GM18909 (cell line): ENCODE measurements around the gene EGFR.

Experiments used
- ATAC-seq: cut with Tn5 transposase; IDR thresholded peaks from one replicate; pipeline ENCODE4 v1.9.1; 2021; ENCODE audit warnings: mild to moderate bottlenecking; ENCODE audit not compliant: unreplicated experiment, poor library complexity

Gene EGFR

DNA sequence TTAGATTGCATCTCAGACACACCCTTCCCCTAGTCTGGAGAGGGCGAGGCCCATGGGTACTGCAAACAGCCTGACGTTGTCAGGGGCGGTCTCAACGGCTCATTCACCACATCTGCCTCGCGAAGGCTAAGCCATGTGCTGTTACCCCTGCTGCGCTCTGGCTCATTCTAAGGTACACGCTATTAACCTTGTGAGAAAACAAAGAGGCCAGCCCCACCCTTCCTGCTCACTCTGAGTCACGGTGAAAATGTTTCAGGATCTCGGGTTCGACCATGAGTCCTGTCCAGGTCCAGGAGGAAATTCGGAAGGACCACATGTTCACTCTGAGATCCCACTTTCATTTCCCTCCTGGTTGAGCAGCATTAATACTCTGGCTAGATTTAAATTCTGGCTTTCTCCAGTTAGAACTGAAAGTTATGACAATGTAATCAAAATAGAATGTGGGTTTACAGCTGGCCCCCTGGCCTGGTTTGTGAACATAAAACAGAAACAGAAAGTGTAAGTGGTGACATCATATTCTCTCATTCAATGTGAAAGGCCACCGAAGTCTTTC lies 55.2 kb downstream of the EGFR start:
- ATAC-seq: peak; percentile 86

DNA sequence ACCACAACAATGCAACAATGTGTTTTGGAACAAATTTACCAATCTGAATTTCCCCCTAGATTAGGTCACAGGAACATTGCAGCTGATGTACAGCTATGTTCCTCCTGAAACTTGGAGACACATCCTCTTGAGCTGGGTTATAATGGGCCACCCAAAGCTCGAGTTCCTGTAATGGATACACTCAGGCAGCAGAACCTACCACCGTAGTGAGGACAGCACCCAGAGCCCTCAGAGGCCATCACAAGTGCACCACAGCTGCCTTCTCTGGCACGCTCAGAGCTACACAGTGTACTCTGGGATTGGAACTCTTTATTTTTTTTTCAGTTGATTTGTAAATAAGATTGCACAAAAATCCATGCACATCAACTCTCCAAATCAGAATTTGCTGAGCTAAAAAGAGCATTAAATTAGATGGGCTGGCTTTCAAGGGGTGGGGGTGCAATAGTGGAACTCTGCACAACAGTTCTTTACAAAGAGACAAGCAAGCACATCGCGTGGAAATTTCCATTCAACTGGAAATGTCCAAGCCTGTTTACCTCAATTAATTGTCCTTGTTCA lies 56.7 kb downstream of the EGFR start:
- ATAC-seq: no peak

DNA sequence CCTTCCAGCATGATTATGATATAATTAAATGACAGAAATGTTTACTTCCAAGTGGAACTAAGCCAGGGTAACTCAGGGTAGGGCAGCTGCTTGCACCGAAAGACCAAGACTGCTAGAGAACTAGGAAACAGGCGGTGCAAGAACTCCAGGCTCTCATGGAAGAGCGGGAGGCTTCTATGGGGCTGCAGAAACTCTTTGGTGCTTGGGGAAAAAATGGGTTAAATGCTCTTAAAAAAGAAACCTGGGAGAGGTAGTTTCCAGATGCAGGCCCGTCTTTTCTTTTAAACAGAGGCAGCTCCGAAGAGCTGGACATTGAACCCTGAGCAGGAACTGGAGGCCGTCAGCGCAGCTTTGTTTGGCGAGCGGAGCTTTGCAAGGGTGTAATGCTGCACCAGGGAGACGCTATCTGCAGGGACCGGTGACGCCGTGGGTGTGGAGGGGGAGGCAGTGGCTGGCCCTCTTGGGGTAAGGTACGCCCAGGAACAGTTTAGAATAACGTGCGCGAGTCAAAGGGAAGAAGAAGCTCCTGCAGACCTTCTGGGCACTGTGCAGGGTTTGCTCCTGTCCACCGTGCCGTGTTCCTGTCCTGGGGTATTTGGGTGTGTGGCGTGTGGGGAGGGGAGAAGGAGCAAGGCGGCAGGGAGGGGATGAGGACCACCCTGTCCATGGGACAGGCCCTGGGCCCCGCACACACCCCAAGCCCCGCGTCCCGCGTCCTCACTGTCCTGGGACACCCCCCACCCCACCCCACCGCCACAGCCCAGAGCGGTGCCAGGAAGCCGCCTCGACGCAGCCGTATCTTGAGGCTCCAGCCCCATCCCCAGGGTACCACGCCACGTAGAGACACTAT lies 59.0 kb downstream of the EGFR start:
- ATAC-seq: no peak

DNA sequence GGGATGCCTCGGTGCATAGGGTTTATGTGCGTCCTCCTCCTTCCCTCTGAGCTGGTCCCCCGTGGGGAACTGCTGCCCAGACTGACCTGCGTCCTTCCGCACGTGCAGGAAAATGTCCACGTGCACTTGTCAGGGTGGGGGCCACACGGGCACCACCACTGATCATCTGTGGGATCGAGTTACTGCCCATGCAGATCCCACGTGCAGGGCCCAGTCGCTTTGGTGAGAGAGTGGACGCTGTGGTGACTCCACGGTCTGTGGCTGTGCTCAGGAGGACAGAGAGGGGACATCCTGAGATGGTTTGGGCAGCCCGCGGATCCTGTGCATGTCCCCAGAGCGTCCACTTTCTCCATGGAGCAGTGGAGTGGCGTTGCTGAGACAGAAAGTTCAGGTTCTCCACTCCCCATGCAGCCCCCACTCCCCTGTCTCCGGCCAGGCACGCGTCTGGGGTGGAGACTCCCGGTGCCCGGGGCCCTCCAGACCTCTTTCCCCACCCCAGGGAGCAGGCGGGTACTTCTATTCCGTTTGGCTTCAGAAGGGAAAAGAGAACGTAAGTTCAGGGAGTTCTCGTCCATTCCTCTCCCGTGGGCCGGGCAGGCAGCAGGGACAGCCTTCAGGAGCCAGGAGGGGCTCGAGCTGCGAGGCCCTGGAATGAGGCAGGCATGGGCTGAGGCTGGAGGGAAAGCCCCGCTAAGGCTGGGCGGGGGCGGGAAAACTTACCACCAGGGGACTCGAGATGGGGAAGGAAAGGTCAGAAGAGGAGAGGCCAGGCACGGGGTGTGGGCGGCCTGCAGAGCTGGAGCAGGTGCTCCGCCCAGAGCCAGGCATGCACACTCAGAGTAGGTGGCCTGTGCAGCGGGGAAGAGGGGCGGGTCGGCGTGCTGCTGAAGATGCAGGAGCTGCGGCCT lies 59.9 kb downstream of the EGFR start:
- ATAC-seq: no peak

DNA sequence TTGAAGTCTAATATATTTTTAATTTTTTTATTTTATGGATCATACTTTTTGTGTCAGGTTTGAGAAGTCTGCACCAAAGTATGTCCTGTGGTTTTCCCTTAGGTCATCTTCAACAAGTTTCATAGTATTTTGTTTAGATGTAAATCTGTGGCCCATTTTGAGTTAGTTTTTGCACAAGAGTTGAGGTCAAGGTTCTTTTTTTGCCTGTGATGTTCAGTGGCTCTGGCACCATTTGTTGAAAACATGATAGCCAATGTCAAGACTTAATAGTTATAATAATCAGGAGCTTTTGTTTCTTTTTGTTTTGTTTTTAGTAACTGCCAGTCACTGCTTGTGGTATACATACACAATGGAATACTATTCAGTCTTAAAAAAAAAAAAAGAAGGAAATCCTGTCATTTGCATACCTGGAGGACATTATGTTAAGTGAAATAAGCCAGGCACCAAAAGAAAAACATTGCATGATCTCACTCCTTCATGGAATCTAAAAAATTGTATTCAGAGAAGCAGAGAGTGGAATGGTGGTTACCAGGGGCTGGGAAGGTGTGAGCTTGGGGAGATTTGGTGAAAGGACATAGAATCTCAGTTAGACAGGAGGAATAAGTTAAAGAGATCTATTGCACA lies 61.3 kb downstream of the EGFR start:
- ATAC-seq: no peak

DNA sequence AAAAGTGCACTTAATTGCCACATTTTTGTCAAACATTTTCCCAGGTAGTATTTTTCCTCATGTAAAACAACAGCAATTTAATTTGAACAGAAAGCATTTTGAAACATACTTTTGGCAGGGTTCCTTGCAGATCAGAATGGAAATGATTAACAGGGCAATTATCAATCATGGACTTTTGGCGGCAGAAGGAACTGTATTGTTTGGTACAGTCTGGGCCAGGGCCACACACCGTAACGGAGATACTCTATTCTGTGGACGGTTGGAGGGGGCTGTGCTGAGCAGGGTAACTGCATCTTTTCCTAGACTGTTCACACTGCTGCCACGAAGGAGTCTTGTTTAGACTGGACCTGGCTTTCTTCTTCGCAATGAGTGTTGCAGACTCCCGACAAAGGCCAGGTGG lies 62.3 kb downstream of the EGFR start:
- no peak for ATAC-seq

DNA sequence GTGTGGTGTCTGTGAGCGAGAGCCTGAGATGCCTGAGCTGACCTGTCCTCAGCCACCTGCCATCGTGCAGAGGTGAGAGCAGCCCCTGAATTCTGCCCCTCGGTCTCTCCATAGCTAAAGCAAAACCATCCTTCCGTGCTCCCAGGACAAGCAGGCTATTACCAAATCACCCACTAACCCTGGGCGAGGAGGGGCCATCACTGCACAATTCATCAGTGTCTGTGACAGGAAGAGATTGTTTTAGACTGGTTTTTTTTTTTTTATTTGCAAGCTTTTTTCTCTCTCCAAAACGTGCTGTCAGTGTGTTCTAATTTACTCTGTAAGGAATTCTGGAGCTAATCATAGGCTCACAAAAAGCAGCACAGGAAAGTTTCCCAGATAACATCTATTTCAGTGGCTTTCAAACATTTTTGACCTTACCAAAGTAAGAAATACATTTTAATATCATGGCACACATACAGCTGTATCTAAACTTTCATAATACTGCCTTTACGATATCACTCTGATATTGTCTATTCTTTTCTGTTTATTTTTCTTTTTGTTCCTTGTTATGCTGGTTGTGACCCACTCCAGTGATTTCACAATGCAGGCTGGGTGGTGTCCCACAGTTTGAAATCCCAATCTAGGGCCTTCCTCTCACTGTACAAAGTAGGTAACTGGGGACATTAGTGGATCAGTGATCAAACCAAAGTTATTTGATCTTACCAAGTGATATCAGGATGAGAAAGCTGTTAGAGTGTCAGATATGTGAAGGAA lies 62.8 kb downstream of the EGFR start:
- no peak for ATAC-seq

DNA sequence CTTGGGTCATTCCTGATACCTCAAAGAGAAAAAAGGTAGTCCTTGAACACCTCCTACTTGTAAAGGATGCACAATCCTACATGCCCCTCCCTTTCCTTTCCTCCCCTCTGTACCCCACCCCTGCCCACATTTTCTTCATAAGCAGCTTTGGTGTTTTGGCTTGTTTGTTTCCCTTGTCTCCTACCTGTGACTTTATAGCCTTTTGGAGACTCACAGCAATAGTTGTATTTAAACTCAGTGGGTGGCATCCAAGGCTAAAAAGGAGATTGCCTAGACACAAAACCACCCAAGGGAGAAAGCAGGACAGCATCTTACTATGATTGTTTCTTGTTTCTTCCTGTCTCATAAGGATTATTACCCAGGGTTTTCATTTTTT lies 63.4 kb downstream of the EGFR start:
- no peak for ATAC-seq

DNA sequence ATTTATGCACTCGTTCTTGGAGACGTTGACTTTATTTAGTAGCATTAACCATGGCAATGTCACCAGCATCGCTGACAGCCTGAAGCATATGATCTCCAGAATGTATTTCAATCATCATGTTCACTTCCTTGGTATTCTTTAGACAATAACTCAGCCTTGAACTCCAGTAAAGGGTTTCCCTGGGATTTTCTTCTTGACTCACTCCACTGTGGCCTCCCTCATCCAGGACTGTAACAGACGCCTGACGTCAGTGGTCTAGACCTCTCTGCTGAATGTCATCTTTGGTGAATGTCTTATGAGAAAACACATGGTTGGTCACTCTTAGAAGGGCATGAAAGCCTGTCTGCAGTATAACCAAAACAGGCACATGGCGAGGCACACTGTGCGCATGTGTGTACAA lies 64.4 kb downstream of the EGFR start:
- no peak for ATAC-seq

DNA sequence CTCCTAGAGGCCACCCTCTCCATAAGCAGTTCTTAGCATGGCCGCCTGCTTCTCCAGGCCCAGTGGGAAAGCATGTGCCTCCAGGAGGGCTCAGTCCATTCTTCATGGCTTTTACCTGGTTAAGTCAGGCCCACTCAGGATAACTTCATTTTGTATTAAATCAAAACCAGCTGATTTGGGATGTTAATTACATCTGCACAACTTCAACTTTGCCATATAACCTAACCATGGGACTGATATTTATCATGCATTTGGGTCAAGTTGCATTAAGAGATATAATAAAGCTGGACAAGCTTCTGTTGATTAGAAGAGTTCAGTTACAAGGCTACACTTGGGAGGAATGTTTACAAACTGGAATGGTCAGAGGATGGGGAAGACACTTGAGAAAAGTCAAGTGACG lies 65.5 kb downstream of the EGFR start:
- ATAC-seq: no peak

DNA sequence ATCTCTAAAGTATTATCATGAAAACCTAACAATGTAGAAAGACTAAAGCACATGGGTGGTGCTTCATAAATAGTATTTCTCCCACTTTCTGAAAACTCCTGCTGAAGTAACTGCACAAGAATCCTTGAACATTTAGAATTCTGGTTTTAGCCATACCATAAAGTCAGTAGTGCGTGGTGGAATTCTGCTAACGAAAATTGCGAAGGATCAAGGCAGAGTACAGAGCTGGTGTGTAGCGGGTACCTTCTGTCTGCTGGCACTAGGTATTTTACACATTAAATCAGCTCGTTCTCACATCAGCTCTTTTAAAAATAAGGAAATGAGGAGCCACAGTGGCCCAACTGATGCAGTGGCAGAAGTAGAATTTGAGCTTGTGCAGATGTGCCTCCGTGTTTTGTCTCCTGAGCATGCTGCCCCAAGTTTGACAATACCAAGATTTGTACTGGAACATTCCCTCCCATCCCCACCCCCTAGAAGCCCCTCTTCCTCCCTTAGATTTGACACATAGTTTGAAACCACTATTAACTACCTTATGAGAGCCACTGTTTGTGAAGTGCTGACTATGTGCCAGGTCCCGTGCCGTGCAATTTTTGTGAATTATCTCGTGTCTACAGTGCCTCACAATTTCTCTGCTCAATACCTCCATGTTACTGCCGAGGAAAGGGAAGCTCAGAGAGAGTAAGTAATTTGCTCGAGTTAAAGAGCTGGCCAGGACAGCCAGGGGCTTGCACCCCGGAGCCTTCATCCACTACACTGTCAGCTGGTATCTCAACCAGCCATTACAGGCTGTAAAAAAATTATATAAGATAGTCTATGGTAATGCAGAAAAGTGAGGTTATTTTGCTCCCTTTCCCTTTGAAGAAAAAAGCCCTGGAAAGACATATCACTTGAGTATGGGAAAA lies 66.9 kb downstream of the EGFR start:
- ATAC-seq: peak; percentile 10

DNA sequence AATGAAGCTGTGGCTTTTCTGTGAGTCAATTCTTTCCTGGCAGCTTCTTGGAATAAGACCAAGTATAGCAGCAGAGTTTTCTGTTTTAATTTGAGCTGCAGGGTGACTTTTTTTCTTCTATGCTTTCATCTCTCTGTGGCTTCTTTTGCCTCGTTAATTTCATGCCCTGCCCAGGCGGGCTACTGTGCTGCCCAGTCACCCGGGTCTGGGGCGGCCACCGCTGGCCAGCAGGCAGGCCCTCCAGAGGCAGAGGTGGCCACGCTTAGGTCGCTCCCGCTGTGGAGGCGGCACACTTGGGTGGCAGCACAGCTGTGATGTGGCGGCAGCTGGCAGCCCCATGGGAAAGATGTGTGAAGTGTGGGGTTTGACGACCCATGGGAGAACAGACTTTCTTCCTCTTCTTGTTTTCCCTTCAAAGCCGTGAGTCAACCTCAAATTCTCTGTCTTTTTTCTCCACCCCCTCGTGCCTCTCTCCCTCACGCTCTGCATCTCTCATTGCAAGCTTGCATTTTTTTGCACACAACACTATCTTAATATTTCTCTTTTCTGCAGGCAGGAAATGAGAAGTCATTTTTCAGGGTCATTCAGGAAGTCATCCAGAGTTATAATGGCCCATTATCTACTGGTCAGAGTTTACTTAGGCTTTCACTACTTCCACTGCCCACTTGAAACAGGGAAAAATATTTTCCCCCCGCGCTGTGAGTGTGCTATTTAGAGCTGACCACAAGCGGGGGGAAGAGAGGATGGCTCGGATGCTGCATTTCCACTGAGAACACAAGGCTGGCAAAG lies 67.8 kb downstream of the EGFR start:
- peak; percentile 84 for ATAC-seq

DNA sequence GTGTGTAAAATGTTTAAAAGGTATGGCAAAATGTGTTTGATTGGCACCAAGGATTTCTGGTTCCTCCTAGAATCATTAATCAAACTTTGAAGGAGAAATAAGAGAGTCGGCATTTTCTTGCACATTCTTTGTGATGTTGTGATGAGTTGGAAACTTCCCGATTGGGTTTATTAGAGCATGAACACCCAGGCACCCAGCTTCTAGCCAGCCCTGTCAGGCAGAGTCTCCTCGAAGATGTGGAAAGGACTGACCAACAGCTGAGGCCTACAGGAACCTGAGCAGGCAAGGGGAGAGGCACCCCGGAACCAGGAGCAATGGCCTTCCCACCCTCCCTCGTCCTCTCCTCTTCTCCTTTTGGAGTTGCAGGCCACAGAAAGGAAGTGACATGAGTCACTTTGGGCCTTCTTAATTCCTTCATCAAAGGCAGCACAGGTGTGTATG lies 68.7 kb downstream of the EGFR start:
- ATAC-seq: no peak

DNA sequence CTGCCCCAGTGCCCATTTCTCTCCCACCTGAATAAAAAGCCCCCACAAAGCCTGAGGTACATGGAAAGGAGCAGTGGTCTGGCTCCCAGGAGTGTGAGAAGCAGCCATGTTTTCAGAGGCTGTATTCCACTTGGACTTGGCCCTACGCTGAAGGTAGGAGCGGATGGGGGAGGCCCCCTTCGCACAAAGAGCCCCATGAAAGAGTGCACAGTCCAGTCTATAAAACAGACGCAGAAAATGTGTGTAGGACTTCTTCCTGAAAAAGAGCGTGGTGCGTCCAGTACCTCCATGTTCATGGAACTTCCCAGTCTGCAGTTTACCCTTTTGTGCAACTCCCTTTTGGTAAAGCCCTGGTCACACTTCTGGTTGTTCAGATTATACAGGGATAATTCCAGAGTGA lies 69.3 kb downstream of the EGFR start:
- no peak for ATAC-seq

DNA sequence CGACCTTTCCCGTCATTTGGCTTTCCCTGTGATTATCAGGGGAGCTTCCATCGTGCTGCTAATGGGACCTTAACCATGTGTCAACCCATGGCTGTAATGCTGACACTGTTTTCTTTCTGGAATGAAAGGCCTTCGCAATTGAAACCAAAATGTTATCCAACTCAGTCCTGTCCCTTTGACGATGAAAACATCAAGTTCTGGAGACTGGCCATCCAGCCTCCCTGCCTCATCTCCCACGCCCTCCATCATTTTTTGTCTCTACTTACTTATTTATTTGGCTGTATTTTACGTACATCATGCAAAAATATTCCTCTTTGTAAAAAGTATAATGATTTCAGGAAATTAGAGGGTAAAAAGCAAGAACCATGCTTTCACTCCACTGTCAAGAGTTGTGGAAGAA lies 69.8 kb downstream of the EGFR start:
- ATAC-seq: no peak

DNA sequence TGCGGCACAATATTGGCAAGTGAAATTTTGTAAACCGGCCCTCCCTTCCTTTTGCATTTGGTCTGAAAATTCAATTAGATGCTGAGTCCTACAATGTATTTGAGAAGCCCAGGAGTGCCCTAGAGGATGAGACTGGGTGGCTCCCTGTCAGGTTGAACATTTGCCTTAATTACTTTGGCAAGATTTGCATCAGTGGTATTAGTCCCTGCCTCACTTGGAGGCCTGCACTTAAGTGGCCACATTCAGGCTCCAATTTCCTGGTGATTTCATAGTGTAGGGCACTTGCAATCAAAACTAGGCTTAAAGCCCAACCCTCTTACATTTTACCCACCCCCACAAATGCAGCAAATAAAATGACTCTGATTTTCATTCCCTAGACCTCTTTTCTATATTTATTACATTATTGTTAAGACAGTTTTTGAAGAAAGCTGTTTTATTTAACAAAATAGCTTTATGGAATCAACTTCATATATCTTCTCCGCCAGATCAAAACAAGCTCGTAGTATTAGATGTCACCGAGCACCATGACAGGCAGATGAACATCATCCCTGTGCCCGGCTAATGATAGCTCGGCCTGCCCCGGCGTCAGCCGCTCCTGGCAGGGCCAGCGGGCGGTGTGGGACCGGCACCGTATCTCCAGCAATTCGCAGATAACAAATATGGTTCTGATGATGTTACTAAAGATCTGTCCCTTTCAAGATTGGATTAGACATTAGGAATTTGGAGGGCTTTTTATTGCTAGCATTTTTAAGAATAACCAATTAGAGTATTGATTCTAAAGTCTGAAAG lies 73.6 kb downstream of the EGFR start:
- ATAC-seq: no peak

DNA sequence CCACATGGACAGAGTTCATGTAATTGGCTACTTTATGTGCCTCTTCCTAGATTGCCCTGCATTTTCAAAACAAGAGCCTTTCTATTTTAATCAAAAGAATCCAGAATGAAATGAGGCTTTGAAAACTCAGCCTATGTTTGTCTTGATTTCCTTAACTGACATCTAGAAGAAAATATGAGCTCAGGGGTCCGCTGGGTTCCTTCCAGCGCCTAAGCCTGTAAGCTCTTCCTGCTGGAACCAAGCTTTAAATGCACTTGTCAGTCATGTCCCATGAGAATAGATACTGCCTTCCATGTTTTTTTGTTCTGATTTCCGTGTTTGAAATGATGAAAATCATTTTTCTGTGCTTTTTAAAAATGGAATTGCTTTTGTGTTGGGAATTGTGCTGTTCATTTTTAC lies 74.2 kb downstream of the EGFR start:
- ATAC-seq: no peak
